Spleen (tissue), 11 donors: ENCODE measurements around the gene YWHAH. TPM values are rescaled to one million over a fixed set of nuclear protein-coding genes. Genes with fewer than 3 reads are reported as not detected.

Experiments
- DNase-seq: peaks from one replicate; pipeline ENCODE4 v3.0.0-alpha.2; 2020
- H3K27ac ChIP-seq, 8 donors: fragments of 200-600 bp; sonication (generic) in 7 of 8; 1 replicate in 4 of 8; 2 replicates in 4 of 8; pipeline versions ENCODE4 v1.5.0 to v1.8.0; 2016 to 2021; ENCODE audit warnings: inconsistent platforms in 4 of 8, mild to moderate bottlenecking in 4 of 8, moderate library complexity in 1 of 8
- H3K27me3 ChIP-seq, 7 donors: fragments of 200-600 bp; sonication (generic) in 6 of 7; replicated peaks in 1 of 7; 1 replicate in 4 of 7; 2 replicates in 3 of 7; pipeline versions ENCODE4 v1.5.0 to v1.8.0; 2016 to 2021; ENCODE audit warnings: inconsistent platforms in 3 of 7, mild to moderate bottlenecking in 1 of 7
- H3K36me3 ChIP-seq, 6 donors: fragments of 200-600 bp; sonication (generic) in 5 of 6; 1 replicate in 4 of 6; 2 replicates in 2 of 6; pipeline versions ENCODE4 v1.5.0 to v1.8.0; 2016 to 2021; ENCODE audit warnings: inconsistent platforms in 2 of 6
- H3K4me1 ChIP-seq, 6 donors: fragments of 200-600 bp; sonication (generic) in 5 of 6; 1 replicate in 3 of 6; 2 replicates in 3 of 6; pipeline versions ENCODE4 v1.5.0 to v1.8.0; 2016 to 2021; ENCODE audit warnings: inconsistent platforms in 3 of 6
- H3K4me3 ChIP-seq, 8 donors: fragments of 200-600 bp; sonication (generic) in 7 of 8; 1 replicate in 4 of 8; 2 replicates in 4 of 8; pipeline versions ENCODE4 v1.5.0 to v1.8.0; 2016 to 2021; ENCODE audit warnings: inconsistent platforms in 4 of 8, mild to moderate bottlenecking in 4 of 8, moderate library complexity in 2 of 8
- H3K9me3 ChIP-seq, 8 donors: fragments of 200-600 bp; sonication (generic) in 7 of 8; 1 replicate in 4 of 8; 2 replicates in 4 of 8; pipeline versions ENCODE4 v1.5.0 to v1.8.0; 2016 to 2021; ENCODE audit warnings: inconsistent platforms in 4 of 8
- POLR2A ChIP-seq, 3 donors: fragments of 450-650 bp; IDR thresholded peaks; one replicate each; pipeline ENCODE4 v1.5.1; 2017; ENCODE audit warnings: antibody characterized with exemption in 3 of 3, mild to moderate bottlenecking in 1 of 3
- POLR2AphosphoS5 ChIP-seq, 3 donors: sonication (generic); formaldehyde crosslinking; IDR thresholded peaks; one replicate each; pipeline ENCODE4 v1.5.1; 2017; ENCODE audit warnings: antibody characterized with exemption in 3 of 3
- WGBS, 5 donors: extraction: QIAGEN DNeasy Blood & Tissue Kit in 3 of 5; methylation state at CpG; one replicate each; pipeline versions ENCODE4 v1.1.5 to v1.1.7; 2013 to 2018; 5-methylcytosine and 5-hydroxymethylcytosine counted together
- intact Hi-C: fragments of 100-400 bp; cut with DNase I; formaldehyde crosslinking; loops from one replicate; pipeline ENCODE4 v1.15.0; 2023; ENCODE audit warnings: low total_unique reads
- polyA plus RNA-seq, 3 donors: library from polyadenylated mRNA; stranded (reverse); fragments of 200-250 nt; gene quantifications; one replicate each; pipeline ENCODE4 v1.2.1, GENCODE V29; 2013
- total RNA-seq, 7 donors: library from RNA; depleted of rRNA in 3 of 7; stranded (reverse); fragments of >200 nt in 3 of 7; fragmentation: NEBNext Ultra II Directional in 4 of 7; extraction: Animal tissue kit (Norgen Biotek cat#: 25700) in 4 of 7; gene quantifications; one replicate each; pipeline versions ENCODE4 v1.1.0 to v1.2.1, GENCODE V29; 2016 to 2021
- TF ChIP-seq, protein P1 (sequence below), 11 experiments: fragments of 200-600 bp in 7 of 11; fragments of 450-650 bp in 4 of 11; sonication (generic) in 4 of 11; IDR thresholded peaks in 8 of 11; conservative IDR thresholded peaks in 3 of 11; 1 replicate in 7 of 11; 2 replicates in 4 of 11; pipeline versions ENCODE4 v1.4.0 to v1.8.0; 2016 to 2021; ENCODE audit warnings: antibody characterized with exemption in 11 of 11, inconsistent platforms in 4 of 11, mild to moderate bottlenecking in 1 of 11
- donor health status: healthy with polysubstance abuse.
- donor health status: DM: no; HTN: no; CAD: no; lungs with moderate emphysema.
- donor health status: DM: no; HTN: no; CAD: no.
- donor health status: Bipolar disorder and iron deficiency.
- donor health status: healthy.
- donor health status: DM: no; HTN: no; CAD: no.
- donor health status: DM: yes; HTN: yes; CAD: no.

YWHAH gene
- total and polyA plus RNA-seq, 10 donors: 34.2 to 130 (median 83.6) TPM

DNA sequence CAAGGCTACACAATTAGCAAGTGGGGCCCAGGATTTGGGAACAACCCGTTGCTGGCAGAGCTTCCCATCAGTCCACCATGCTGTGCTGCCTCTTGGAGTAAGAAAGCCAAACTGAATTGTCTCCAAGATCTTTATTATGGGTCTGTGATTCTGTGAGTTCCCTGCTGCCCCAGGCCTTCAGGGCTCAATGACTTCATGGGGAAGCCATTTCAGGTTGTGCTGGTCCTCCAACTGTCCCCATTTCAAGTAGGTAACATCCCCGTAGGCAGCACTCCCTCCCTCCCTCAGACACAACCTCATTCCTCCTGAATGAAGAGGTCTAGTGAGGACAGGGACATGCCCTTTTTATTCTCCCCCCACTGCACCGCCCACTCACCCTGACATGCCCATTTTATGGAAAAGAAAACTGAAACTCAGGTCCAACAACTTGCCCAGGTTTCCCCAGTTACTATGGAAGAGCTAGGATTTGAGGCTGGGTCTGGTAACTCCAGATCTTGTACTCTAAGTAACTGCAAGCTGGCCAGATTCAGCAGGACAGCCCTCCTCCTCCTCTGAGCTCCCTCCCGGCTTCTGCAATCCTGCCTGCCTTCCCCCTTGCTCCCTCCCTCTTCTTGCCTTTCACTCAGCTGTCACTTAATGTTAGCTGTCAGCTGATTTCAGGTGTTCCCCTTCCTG, 8.2 kb upstream of the YWHAH start:
- WGBS, 5 donors: 77 to 84% (median 80%) methylated on average over 4 of the region's 4 CpGs
- Histone ChIP-seq H3K4me3 (no peak overlapping the region), H3K27ac (no peak overlapping the region), H3K27me3 (no peaks in the 10 kb centered on the region), H3K36me3 (no peaks in the 10 kb centered on the region), H3K4me1 (peaks cover 0 to 14% (median 2%) of the 10 kb centered on the region in 6 donors), H3K9me3 (no peaks in the 10 kb centered on the region)
- DNase-seq: peak; percentile 27
- intact Hi-C loops: no loop called here
- TF ChIP-seq POLR2AphosphoS5 (IDR thresholded peaks at IDR 0.05) (no peak), POLR2A (IDR thresholded peaks at IDR 0.05) (no peak)
- TF ChIP-seq, protein P1, sequence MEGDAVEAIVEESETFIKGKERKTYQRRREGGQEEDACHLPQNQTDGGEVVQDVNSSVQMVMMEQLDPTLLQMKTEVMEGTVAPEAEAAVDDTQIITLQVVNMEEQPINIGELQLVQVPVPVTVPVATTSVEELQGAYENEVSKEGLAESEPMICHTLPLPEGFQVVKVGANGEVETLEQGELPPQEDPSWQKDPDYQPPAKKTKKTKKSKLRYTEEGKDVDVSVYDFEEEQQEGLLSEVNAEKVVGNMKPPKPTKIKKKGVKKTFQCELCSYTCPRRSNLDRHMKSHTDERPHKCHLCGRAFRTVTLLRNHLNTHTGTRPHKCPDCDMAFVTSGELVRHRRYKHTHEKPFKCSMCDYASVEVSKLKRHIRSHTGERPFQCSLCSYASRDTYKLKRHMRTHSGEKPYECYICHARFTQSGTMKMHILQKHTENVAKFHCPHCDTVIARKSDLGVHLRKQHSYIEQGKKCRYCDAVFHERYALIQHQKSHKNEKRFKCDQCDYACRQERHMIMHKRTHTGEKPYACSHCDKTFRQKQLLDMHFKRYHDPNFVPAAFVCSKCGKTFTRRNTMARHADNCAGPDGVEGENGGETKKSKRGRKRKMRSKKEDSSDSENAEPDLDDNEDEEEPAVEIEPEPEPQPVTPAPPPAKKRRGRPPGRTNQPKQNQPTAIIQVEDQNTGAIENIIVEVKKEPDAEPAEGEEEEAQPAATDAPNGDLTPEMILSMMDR (IDR thresholded peaks at IDR 0.05 in 8 of 11, conservative IDR thresholded peaks at IDR 0.05 in 3 of 11): no peak

DNA sequence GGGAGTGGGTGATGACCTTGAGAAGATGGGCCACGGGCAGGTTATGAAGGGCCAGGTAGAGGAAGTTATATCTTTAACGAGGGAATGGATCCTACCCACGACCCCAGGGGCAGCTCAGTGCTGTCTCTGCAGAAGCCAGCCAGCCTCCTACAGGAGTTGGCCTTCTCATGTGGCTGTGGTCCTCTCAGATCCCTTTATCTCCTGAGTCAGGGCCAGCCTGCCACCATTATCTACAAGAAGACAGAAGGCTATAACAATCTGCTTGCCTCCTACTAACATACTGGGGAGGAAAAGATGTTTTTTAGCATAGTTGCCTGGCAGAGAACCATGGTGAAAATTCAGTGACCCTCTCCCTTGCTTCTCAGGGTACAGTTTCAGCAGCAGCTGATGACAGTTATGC, 7.0 kb upstream of the YWHAH start:
- Histone ChIP-seq H3K27ac (no peak overlapping the region), H3K27me3 (no peaks in the 10 kb centered on the region), H3K4me3 (no peak overlapping the region), H3K4me1 (peaks cover 0 to 14% (median 2%) of the 10 kb centered on the region in 6 donors), H3K9me3 (no peaks in the 10 kb centered on the region), H3K36me3 (no peaks in the 10 kb centered on the region)
- peak; percentile 43 for DNase-seq
- intact Hi-C loops: no loop called here
- TF ChIP-seq POLR2A (IDR thresholded peaks at IDR 0.05) (no peak), POLR2AphosphoS5 (IDR thresholded peaks at IDR 0.05) (no peak)
- TF ChIP-seq, protein P1 (IDR thresholded peaks at IDR 0.05 in 8 of 11, conservative IDR thresholded peaks at IDR 0.05 in 3 of 11): no peak
- WGBS, 5 donors: 62 to 92% (median 72%) methylated on average over 3 of the region's 3 CpGs

DNA sequence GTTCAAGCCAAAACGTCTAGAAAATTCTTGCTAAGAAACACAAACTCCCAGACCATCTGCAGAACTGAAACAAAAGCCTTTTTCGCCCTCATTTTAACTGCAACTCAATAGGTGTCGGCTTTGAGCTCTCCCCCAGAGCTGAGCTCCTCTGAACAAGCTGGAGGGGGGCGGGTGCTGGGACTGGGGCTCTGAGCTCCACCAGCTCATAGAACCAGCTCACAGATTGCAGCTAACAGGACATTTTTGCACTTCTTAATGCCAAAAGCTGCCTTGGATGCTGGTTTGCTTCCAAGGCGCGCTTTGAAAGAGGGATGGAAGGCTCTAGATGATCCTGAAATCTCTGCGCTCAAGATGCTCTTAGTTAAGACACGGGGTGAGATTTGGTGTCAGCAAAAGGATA, 6.0 kb upstream of the YWHAH start:
- H3K4me3 ChIP-seq: no peak overlapping the region
- no peaks in the 10 kb centered on the region for H3K9me3 ChIP-seq
- H3K27me3 ChIP-seq: no peaks in the 10 kb centered on the region
- H3K27ac ChIP-seq: no peak overlapping the region
- DNase-seq: peak; percentile 23
- TF ChIP-seq, protein P1 (IDR thresholded peaks at IDR 0.05 in 8 of 11, conservative IDR thresholded peaks at IDR 0.05 in 3 of 11): no peak
- no peak for TF ChIP-seq POLR2AphosphoS5 (IDR thresholded peaks at IDR 0.05)
- no peak for TF ChIP-seq POLR2A (IDR thresholded peaks at IDR 0.05)
- intact Hi-C loops: no loop called here
- 79 to 91% (median 82%) methylated on average over 8 of the region's 8 CpGs for WGBS, 5 donors
- peaks cover 0 to 17% (median 6%) of the 10 kb centered on the region in 6 donors for H3K4me1 ChIP-seq
- no peaks in the 10 kb centered on the region for H3K36me3 ChIP-seq

DNA sequence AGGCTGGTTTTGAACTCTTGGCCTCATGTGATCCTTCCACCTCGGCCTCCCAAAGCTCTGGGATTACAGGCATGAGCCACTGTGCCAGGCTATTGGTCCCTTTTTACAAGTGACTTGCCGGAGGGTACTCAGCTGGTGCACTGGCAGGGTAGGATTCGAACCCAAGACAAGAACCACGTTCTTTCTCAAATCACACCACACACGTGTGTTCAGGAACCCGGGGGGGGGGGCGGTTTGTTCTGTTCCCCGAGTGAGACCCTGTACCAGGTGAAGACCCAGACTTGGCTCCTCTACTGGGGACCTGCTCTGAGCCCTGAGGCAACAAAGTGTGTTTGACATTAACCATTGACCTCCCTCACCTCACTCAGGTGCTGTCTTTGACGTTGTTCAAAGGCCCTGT, 3.8 kb upstream of the YWHAH start:
- Histone ChIP-seq H3K27ac (no peak overlapping the region), H3K4me1 (peaks cover 0 to 28% (median 17%) of the 10 kb centered on the region in 6 donors), H3K4me3 (no peak overlapping the region), H3K36me3 (no peaks in the 10 kb centered on the region), H3K27me3 (no peaks in the 10 kb centered on the region), H3K9me3 (no peaks in the 10 kb centered on the region)
- 85 to 93% (median 87%) methylated on average over 7 to 9 of the region's 9 CpGs for WGBS, 5 donors
- TF ChIP-seq, protein P1 (IDR thresholded peaks at IDR 0.05 in 8 of 11, conservative IDR thresholded peaks at IDR 0.05 in 3 of 11): no peak
- TF ChIP-seq POLR2AphosphoS5 (IDR thresholded peaks at IDR 0.05): no peak
- TF ChIP-seq POLR2A (IDR thresholded peaks at IDR 0.05): no peak
- peak; percentile 54 for DNase-seq
- intact Hi-C loops: no loop called here
